ENCODE measurements around the gene NPTX2. TPM values are rescaled to one million over a fixed set of nuclear protein-coding genes. Genes with fewer than 3 reads are reported as not detected.

The NPTX2 gene
- total and polyA plus RNA-seq, 2 experiments from 2014 or later: 3.0 to 5.5 TPM

DNA sequence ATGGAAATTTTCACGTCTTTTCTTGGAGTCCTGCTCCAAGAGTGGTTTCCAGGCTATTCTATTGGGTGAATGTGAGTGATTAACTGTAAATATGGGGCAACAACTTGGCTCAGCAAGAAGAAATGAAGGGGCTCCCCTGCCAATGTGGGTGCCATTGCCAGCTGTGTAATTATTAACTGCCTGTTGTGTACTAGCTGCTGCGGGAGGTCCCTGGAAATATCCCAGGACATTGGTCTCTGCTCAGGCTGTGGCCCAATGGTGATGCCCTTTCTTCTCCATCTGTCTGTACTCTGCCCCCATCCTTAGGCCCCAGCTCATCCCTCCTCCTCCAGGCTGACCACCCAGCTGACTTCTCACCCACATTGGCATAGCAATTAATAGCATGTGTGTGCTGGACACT is 29.4 kb downstream of the NPTX2 start:
- Histone ChIP-seq H3K36me3 (replicated peaks; ENCODE audit: insufficient read depth, low read depth) (no peaks in the 10 kb centered on the region), H2AFZ (no peak overlapping the region), H3K9me2 (replicated peaks; ENCODE audit: insufficient read depth) (no peaks in the 10 kb centered on the region), H3K79me2 (no peaks in the 10 kb centered on the region), H3K27me3 (no peaks in the 10 kb centered on the region), H3K9me3 (ENCODE audit: low read depth) (no peaks in the 10 kb centered on the region), H3K4me3 (no peak overlapping the region), H4K20me1 (ENCODE audit: insufficient read depth, poor library complexity, severe bottlenecking) (no peaks in the 10 kb centered on the region), H3K4me1 (ENCODE audit: insufficient read depth) (no peaks in the 10 kb centered on the region), H3K4me2 (no peak overlapping the region), H3K27ac (no peak overlapping the region)
- DNase-seq (ENCODE audit: low spot score): no peak
- 90% methylated on average over 2 of the region's 2 CpGs for WGBS (ENCODE audit: low lambda C conversion rate, missing lambda C conversion rate)
- TF ChIP-seq CTCF (IDR thresholded peaks at IDR 0.05; ENCODE audit: poor library complexity): no peak
- TF ChIP-seq EZH2phosphoT487 (IDR thresholded peaks at IDR 0.05; ENCODE audit: low read depth, severe bottlenecking, unreplicated experiment): no peak
- TF ChIP-seq EZH2 (IDR thresholded peaks at IDR 0.05; ENCODE audit: borderline replicate concordance): no peak

GRCh38 chr7:98647326-98647725 is 30.2 kb downstream of the NPTX2 start:
- Histone ChIP-seq H2AFZ (no peak overlapping the region), H3K9me3 (ENCODE audit: low read depth) (no peaks in the 10 kb centered on the region), H3K4me1 (ENCODE audit: insufficient read depth) (no peaks in the 10 kb centered on the region), H3K36me3 (replicated peaks; ENCODE audit: insufficient read depth, low read depth) (no peaks in the 10 kb centered on the region), H3K79me2 (no peaks in the 10 kb centered on the region), H3K4me3 (no peak overlapping the region), H3K9me2 (replicated peaks; ENCODE audit: insufficient read depth) (no peaks in the 10 kb centered on the region), H4K20me1 (ENCODE audit: insufficient read depth, poor library complexity, severe bottlenecking) (no peaks in the 10 kb centered on the region), H3K27me3 (no peaks in the 10 kb centered on the region), H3K4me2 (no peak overlapping the region), H3K27ac (no peak overlapping the region)
- DNase-seq (ENCODE audit: low spot score): no peak
- WGBS (ENCODE audit: low lambda C conversion rate, missing lambda C conversion rate): 82% methylated on average over 4 of the region's 4 CpGs
- TF ChIP-seq EZH2phosphoT487 (IDR thresholded peaks at IDR 0.05; ENCODE audit: low read depth, severe bottlenecking, unreplicated experiment): no peak

DNA sequence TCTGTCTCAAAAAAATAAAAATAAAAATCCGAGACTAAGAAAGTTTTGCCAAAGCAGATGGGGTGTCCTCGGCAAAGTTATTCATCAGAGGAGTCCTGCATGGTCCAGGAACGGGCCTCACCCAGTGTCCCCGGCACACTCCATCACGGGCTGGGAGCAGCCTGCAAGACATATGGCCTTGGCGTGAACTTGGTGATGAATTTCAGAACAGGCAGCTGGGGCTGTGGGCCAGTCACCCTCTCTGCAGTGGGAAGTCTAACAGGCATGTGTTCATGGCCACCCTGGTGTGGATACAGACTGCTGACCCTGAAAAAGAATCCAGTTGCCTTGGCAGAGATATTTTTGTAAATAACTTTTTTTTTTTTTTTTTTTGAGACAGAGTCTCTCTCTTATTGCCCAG is 34.7 kb downstream of the NPTX2 start:
- Histone ChIP-seq H3K4me3 (no peak overlapping the region), H2AFZ (no peak overlapping the region), H3K9me3 (ENCODE audit: low read depth) (no peaks in the 10 kb centered on the region), H3K79me2 (no peaks in the 10 kb centered on the region), H3K27me3 (no peaks in the 10 kb centered on the region), H4K20me1 (ENCODE audit: insufficient read depth, poor library complexity, severe bottlenecking) (no peaks in the 10 kb centered on the region), H3K4me2 (no peak overlapping the region), H3K9me2 (replicated peaks; ENCODE audit: insufficient read depth) (no peaks in the 10 kb centered on the region), H3K36me3 (replicated peaks; ENCODE audit: insufficient read depth, low read depth) (no peaks in the 10 kb centered on the region), H3K4me1 (ENCODE audit: insufficient read depth) (no peaks in the 10 kb centered on the region), H3K27ac (no peak overlapping the region)
- TF ChIP-seq CTCF (IDR thresholded peaks at IDR 0.05; ENCODE audit: poor library complexity) (no peak), EZH2phosphoT487 (IDR thresholded peaks at IDR 0.05; ENCODE audit: low read depth, severe bottlenecking, unreplicated experiment) (no peak), EZH2 (IDR thresholded peaks at IDR 0.05; ENCODE audit: borderline replicate concordance) (no peak)
- 92% methylated on average over 6 of the region's 6 CpGs for WGBS (ENCODE audit: low lambda C conversion rate, missing lambda C conversion rate)
- DNase-seq (ENCODE audit: low spot score): no peak

DNA sequence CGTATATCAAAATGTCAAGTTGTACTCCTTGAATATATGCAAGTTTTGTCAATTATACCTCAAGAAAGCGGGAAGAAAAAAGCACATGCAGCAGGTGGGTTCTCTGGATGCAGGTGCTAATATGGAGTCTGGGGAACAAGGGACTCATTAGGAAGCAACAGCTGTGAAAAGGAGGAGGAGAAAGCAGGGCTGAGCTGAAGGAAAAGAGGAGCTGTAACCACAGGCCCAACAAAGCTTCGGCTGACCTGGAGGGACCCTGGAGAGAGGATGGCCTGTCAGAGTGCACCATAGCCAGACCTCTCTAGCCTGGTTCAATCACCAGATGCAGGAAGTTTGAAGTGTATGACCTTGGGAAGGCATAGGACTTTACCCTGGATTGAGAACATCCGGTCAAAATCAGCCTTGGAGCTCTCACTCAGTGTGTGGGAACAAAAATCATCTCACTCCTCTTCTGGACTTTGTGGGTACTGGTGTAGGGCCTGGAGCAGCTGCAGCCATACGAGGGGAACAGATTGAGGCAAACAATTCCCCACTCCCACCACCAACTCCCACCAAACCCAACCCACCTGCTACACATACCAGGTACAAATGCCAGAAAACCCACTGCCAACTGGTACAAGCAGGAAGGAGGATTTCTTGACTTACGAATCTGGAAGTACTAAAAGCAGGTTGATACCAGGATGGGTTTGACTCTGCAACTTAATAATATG is 36.7 kb downstream of the NPTX2 start:
- H2AFZ ChIP-seq: no peak overlapping the region
- whole genome bisulfite sequencing (ENCODE audit: low lambda C conversion rate, missing lambda C conversion rate): 90% methylated on average over 6 of the region's 6 CpGs
- no peaks in the 10 kb centered on the region for H4K20me1 ChIP-seq (ENCODE audit: insufficient read depth, poor library complexity, severe bottlenecking)
- H3K27me3 ChIP-seq: no peaks in the 10 kb centered on the region
- no peaks in the 10 kb centered on the region for H3K4me1 ChIP-seq (ENCODE audit: insufficient read depth)
- no peak for DNase-seq (ENCODE audit: low spot score)
- H3K27ac ChIP-seq: no peak overlapping the region
- no peaks in the 10 kb centered on the region for H3K36me3 ChIP-seq (replicated peaks; ENCODE audit: insufficient read depth, low read depth)
- no peaks in the 10 kb centered on the region for H3K9me3 ChIP-seq (ENCODE audit: low read depth)
- H3K9me2 ChIP-seq (replicated peaks; ENCODE audit: insufficient read depth): no peaks in the 10 kb centered on the region
- H3K4me3 ChIP-seq: no peak overlapping the region
- H3K4me2 ChIP-seq: no peak overlapping the region
- TF ChIP-seq CTCF (IDR thresholded peaks at IDR 0.05; ENCODE audit: poor library complexity) (no peak), EZH2phosphoT487 (IDR thresholded peaks at IDR 0.05; ENCODE audit: low read depth, severe bottlenecking, unreplicated experiment) (no peak), EZH2 (IDR thresholded peaks at IDR 0.05; ENCODE audit: borderline replicate concordance) (no peak)
- no peaks in the 10 kb centered on the region for H3K79me2 ChIP-seq

Measured in hepatocyte (in vitro differentiated cells).